Measurements from ENCODE around the gene PON1.

GRCh38 chr7:95319570-95319969, 4.8 kb downstream of the PON1 start:
- TF ChIP-seq CTCF (IDR thresholded peaks at IDR 0.05; ENCODE audit: poor library complexity, severe bottlenecking) (no peak), POLR2AphosphoS5 (IDR thresholded peaks at IDR 0.05) (no peak), EZH2 (IDR thresholded peaks at IDR 0.05; ENCODE audit: borderline replicate concordance, insufficient read depth, low read length, poor library complexity, severe bottlenecking) (no peak), RAD21 (conservative IDR thresholded peaks at IDR 0.05) (no peak), TAF1 (IDR thresholded peaks at IDR 0.05; ENCODE audit: low read depth) (no peak), EP300 (conservative IDR thresholded peaks at IDR 0.05; ENCODE audit: poor library complexity, severe bottlenecking) (no peak), MXI1 (conservative IDR thresholded peaks at IDR 0.05; ENCODE audit: poor library complexity, severe bottlenecking) (no peak), REST (IDR thresholded peaks at IDR 0.05; ENCODE audit: borderline replicate concordance) (no peak)

Data from neural cell (in vitro differentiated cells).